Hepatocyte (in vitro differentiated cells): ENCODE measurements around the gene CBFA2T3. TPM values are rescaled to one million over a fixed set of nuclear protein-coding genes. Genes with fewer than 3 reads are reported as not detected.
"Not testable (repeated sequence)": the region's sequence is repeated elsewhere in the genome, so short reads cannot be mapped to it uniquely, and the experiment has no call there.

Experiments
- DNase-seq: peaks from one replicate; pipeline ENCODE4 v3.0.0-alpha.2; 2016; ENCODE audit warnings: low spot score
- H2AFZ ChIP-seq: fragments of 200-600 bp; sonication (generic); 2 replicates; pipeline ENCODE4 v1.6.0; 2016; ENCODE audit warnings: antibody characterized with exemption, mild to moderate bottlenecking
- H3K27ac ChIP-seq: fragments of 200-600 bp; sonication (generic); 2 replicates; pipeline ENCODE4 v1.5.1; 2016; ENCODE audit warnings: mild to moderate bottlenecking
- H3K27me3 ChIP-seq: fragments of 200-600 bp; sonication (generic); 2 replicates; pipeline ENCODE4 v1.6.1; 2016
- H3K36me3 ChIP-seq: fragments of 200-600 bp; sonication (generic); replicated peaks from 2 replicates; pipeline ENCODE4 v1.5.1; 2016; ENCODE audit warnings: low read depth; ENCODE audit not compliant: insufficient read depth
- H3K4me1 ChIP-seq: fragments of 200-600 bp; sonication (generic); 2 replicates; pipeline ENCODE4 v1.5.1; 2016; ENCODE audit warnings: mild to moderate bottlenecking, moderate library complexity; ENCODE audit not compliant: insufficient read depth
- H3K4me2 ChIP-seq: fragments of 200-600 bp; sonication (generic); 2 replicates; pipeline ENCODE4 v1.6.0; 2016
- H3K4me3 ChIP-seq: fragments of 200-600 bp; sonication (generic); 2 replicates; pipeline ENCODE4 v1.5.1; 2016; ENCODE audit warnings: mild to moderate bottlenecking
- H3K79me2 ChIP-seq: fragments of 200-600 bp; sonication (generic); 2 replicates; pipeline ENCODE4 v1.6.0; 2017; ENCODE audit warnings: mild to moderate bottlenecking
- H3K9me2 ChIP-seq: fragments of 200-600 bp; sonication (generic); replicated peaks from 2 replicates; pipeline ENCODE4 v1.6.0; 2017; ENCODE audit warnings: mild to moderate bottlenecking; ENCODE audit not compliant: insufficient read depth
- H3K9me3 ChIP-seq: fragments of 200-600 bp; sonication (generic); 2 replicates; pipeline ENCODE4 v1.5.1; 2016; ENCODE audit warnings: low read depth, mild to moderate bottlenecking
- H4K20me1 ChIP-seq: fragments of 200-600 bp; sonication (generic); 2 replicates; pipeline ENCODE4 v1.6.0; 2016; ENCODE audit warnings: mild to moderate bottlenecking; ENCODE audit not compliant: insufficient read depth, poor library complexity, severe bottlenecking
- EZH2 ChIP-seq: fragments of 200-600 bp; sonication (generic); IDR thresholded peaks from 2 replicates; pipeline ENCODE4 v1.6.1; 2016; ENCODE audit warnings: antibody characterized with exemption, mild to moderate bottlenecking, borderline replicate concordance
- EZH2phosphoT487 ChIP-seq: fragments of 200-600 bp; sonication (generic); IDR thresholded peaks from one replicate; pipeline ENCODE4 v1.6.1; 2018; ENCODE audit warnings: antibody characterized with exemption, mild to moderate bottlenecking, low read depth, moderate library complexity; ENCODE audit not compliant: unreplicated experiment, severe bottlenecking
- WGBS: methylation state at CpG from one replicate; pipeline ENCODE4 v1.1.6; 2016; ENCODE audit warnings: low lambda C conversion rate; ENCODE audit errors: missing lambda C conversion rate; 5-methylcytosine and 5-hydroxymethylcytosine counted together
- polyA plus RNA-seq: library from polyadenylated mRNA; unstranded; fragments of >200 nt; fragmentation: Nextera tagmentation; extraction: Ambion mirVana; gene quantifications from 2 replicates; pipeline ENCODE4 v1.2.1, GENCODE V29; 2016
- total RNA-seq: library from RNA; depleted of rRNA; stranded (reverse); fragments of >200 nt; gene quantifications from 2 replicates; pipeline ENCODE4 v1.2.3, GENCODE V29; 2014
- TF ChIP-seq, protein P1 (sequence below): fragments of 200-600 bp; sonication (generic); IDR thresholded peaks from 2 replicates; pipeline ENCODE4 v1.5.1; 2016; ENCODE audit warnings: antibody characterized with exemption, mild to moderate bottlenecking; ENCODE audit not compliant: poor library complexity

The CBFA2T3 gene
- total and polyA plus RNA-seq, 2 experiments from 2014 or later, result 0.07 to 1.5 TPM

DNA sequence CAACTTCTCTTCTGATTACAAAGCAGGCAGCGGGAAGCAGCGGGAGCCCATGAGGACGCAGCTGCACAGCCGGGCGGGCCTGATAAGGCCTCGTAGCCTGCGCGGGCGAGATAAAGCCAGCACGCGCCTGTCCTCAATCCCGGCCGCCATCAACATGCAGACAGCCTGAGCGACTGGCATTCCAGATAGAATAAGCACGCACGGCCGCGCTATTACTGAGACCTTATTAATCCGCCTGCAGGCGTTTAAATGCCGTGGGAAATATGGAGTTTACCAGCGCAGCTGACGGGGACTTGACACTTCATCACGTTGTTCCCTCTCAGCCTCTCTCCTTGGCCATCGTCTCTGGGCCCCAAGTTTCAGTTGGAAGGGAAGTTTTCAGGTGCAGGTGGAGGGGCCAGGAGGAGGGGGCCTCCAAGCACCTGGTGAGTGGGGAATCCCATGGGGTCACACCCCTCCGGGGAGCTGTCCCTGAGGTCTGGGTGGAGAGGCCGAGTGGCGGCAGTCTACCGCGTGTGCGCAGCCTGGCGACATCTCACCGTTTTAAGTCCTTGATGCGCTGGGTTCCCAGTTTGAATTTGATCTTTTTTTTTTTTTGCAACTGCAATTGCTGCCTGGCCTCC is 27.3 kb upstream of the CBFA2T3 start:
- DNase-seq, result peak; percentile 39
- Histone ChIP-seq H3K9me2 (no peaks in the 10 kb centered on the region), H3K27ac (no peak overlapping the region), H3K4me1 (no peaks in the 10 kb centered on the region), H3K27me3 (peaks cover 11% of the 10 kb centered on the region), H3K36me3 (no peaks in the 10 kb centered on the region), H3K9me3 (no peaks in the 10 kb centered on the region), H3K4me2 (no peak overlapping the region), H3K4me3 (no peak overlapping the region), H4K20me1 (no peaks in the 10 kb centered on the region), H2AFZ (no peak overlapping the region), H3K79me2 (no peaks in the 10 kb centered on the region)
- TF ChIP-seq EZH2phosphoT487 (no peak), EZH2 (no peak)
- TF ChIP-seq, protein P1, sequence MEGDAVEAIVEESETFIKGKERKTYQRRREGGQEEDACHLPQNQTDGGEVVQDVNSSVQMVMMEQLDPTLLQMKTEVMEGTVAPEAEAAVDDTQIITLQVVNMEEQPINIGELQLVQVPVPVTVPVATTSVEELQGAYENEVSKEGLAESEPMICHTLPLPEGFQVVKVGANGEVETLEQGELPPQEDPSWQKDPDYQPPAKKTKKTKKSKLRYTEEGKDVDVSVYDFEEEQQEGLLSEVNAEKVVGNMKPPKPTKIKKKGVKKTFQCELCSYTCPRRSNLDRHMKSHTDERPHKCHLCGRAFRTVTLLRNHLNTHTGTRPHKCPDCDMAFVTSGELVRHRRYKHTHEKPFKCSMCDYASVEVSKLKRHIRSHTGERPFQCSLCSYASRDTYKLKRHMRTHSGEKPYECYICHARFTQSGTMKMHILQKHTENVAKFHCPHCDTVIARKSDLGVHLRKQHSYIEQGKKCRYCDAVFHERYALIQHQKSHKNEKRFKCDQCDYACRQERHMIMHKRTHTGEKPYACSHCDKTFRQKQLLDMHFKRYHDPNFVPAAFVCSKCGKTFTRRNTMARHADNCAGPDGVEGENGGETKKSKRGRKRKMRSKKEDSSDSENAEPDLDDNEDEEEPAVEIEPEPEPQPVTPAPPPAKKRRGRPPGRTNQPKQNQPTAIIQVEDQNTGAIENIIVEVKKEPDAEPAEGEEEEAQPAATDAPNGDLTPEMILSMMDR, result no peak
- 58% methylated on average over 34 of the region's 34 CpGs for WGBS

DNA sequence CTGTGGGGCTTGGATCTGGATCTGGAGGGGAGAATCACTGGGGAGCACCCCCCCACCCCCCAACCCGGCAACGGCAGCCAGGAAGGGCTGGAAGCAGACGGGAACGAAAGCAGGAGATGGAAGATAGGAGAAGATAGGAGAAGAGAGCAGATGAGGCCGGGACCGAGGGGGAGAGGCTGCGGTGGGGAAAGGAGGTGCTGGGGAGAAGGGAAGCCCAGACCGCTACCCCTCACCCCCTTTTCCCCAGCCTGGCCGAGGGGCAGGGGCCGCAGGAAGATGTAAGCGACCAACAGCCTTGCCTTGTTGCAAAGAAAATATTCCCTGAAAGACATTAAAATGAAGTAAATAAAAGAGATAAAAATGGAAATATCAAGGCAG is 26.8 kb upstream of the CBFA2T3 start:
- Histone ChIP-seq H3K36me3 (no peaks in the 10 kb centered on the region), H3K9me3 (no peaks in the 10 kb centered on the region), H3K9me2 (no peaks in the 10 kb centered on the region), H4K20me1 (no peaks in the 10 kb centered on the region), H3K27me3 (peaks cover 11% of the 10 kb centered on the region), H3K27ac (no peak overlapping the region), H3K4me1 (no peaks in the 10 kb centered on the region), H3K4me3 (no peak overlapping the region), H3K4me2 (no peak overlapping the region), H2AFZ (no peak overlapping the region), H3K79me2 (no peaks in the 10 kb centered on the region)
- TF ChIP-seq, protein P1, result no peak
- TF ChIP-seq EZH2 (no peak), EZH2phosphoT487 (no peak)
- WGBS, result 57% methylated on average over 9 of the region's 11 CpGs
- DNase-seq, result no peak

DNA sequence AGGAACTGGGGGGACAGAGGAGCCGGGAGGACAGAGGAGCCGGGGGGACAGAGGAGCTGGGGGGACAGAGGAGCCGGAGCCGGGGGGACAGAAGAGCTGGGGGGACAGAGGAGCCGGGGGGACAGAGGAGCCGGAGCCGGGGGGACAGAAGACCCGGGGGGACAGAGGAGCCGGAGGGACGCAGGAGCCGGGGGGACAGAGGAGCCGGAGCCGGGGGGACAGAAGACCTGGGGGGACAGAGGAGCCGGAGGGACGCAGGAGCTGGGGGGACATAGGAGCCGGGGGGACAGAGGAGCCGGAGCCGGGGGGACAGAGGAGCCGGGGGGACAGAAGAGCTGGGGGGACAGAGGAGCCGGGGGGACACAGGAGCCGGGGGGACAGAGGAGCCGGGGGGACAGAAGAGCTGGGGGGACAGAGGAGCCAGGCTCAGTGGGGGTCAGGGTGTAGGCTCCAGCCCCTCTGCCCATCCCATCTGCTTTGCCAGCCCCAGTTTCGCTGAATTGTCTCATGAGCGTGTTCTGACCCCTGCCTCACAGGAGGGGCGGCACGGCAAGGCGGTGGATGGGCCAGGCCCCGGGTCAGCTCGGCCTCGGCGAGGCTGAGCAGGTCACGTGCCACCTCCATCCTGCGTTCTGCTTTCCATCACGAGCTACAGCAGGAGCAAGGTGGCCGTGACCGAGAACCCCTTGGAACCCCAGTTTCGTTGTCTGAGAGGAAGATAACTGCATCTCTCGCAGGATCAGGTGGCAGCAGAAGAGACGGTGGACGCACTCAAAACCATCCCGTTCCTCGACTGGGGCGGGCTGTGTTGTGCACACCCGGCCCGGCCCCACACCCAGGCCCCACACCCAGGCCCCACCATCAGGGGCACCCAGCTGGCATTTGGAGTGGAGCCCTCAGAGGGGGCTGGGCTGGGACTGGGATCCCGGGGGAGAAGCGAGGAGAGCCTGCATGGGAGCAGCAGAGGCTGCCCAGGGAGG is 26.1 kb upstream of the CBFA2T3 start:
- DNase-seq, result no peak
- TF ChIP-seq, protein P1, result no peak
- TF ChIP-seq EZH2 (no peak), EZH2phosphoT487 (no peak)
- no peaks in the 10 kb centered on the region for H4K20me1 ChIP-seq
- H3K4me2 ChIP-seq, result no peak overlapping the region
- H3K27me3 ChIP-seq, result peaks cover 11% of the 10 kb centered on the region
- 64% methylated on average over 23 of the region's 47 CpGs for WGBS
- H3K27ac ChIP-seq, result no peak overlapping the region
- H3K4me3 ChIP-seq, result no peak overlapping the region
- no peaks in the 10 kb centered on the region for H3K9me2 ChIP-seq
- H3K9me3 ChIP-seq, result no peaks in the 10 kb centered on the region
- H2AFZ ChIP-seq, result no peak overlapping the region
- no peaks in the 10 kb centered on the region for H3K79me2 ChIP-seq
- no peaks in the 10 kb centered on the region for H3K4me1 ChIP-seq
- no peaks in the 10 kb centered on the region for H3K36me3 ChIP-seq

DNA sequence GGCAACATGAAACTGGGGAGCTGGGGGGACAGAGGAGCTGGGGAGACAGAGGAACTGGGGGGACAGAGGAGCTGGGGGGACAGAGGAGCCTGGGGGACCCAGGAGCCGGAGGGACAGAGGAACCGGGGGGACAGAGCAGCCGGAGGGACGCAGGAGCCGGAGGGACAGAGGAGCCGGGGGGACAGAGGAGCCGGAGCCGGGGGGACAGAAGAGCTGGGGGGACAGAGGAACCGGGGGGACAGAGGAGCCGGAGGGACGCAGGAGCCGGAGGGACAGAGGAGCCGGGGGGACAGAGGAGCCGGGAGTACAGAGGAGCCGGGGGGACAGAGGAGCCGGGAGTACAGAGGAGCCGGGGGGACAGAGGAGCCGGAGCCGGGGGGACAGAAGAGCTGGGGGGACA is 25.1 kb upstream of the CBFA2T3 start:
- H2AFZ ChIP-seq, H3K9me3 ChIP-seq, H3K9me2 ChIP-seq, H3K36me3 ChIP-seq, H3K4me1 ChIP-seq, H3K79me2 ChIP-seq, H3K4me3 ChIP-seq, H3K27me3 ChIP-seq, H3K27ac ChIP-seq, H4K20me1 ChIP-seq, H3K4me2 ChIP-seq, DNase-seq: not testable (repeated sequence)
- no CpG with 5 or more reads among the region's 19 CpGs for WGBS
